Pons (tissue), 1 donor: ENCODE measurements around the gene MTRR.
"Not testable (repeated sequence)": the region's sequence is repeated elsewhere in the genome, so short reads cannot be mapped to it uniquely, and the experiment has no call there.

Experiments used
- DNase-seq: peaks from one replicate; pipeline ENCODE4 v3.0.0-alpha.2; 2016; ENCODE audit warnings: low spot score

Gene MTRR

GRCh38 chr5:7897014-7897600, 28.2 kb downstream of the MTRR start:
- DNase-seq: no peak

GRCh38 chr5:7902201-7902600, 33.3 kb downstream of the MTRR start:
- no peak for DNase-seq

- DNase-seq: no peak
Measured at GRCh38 chr5:7902666-7903625, 34.0 kb downstream of the MTRR start.

- DNase-seq: no peak
Measured at GRCh38 chr5:7904170-7904569, 35.2 kb downstream of the MTRR start.

- DNase-seq: no peak
Measured at GRCh38 chr5:7907612-7908011, 38.7 kb downstream of the MTRR start.

- no peak for DNase-seq
Measured at GRCh38 chr5:7908317-7908716, 39.4 kb downstream of the MTRR start.

- DNase-seq: no peak
Measured at GRCh38 chr5:7910738-7911428, 41.9 kb downstream of the MTRR start.

GRCh38 chr5:7911429-7911771, 42.5 kb downstream of the MTRR start:
- DNase-seq: not testable (repeated sequence)

- DNase-seq: no peak
Measured at GRCh38 chr5:7916171-7916804, 47.3 kb downstream of the MTRR start.

GRCh38 chr5:7917130-7918123, 48.5 kb downstream of the MTRR start:
- no peak for DNase-seq

- no peak for DNase-seq
Measured at GRCh38 chr5:7925961-7926695, 57.2 kb downstream of the MTRR start.

- DNase-seq: no peak
Measured at GRCh38 chr5:7926720-7927119, 57.8 kb downstream of the MTRR start.

GRCh38 chr5:7927466-7928375, 58.8 kb downstream of the MTRR start:
- peak; percentile 53 for DNase-seq

- DNase-seq: no peak
Measured at GRCh38 chr5:7930011-7930410, 61.1 kb downstream of the MTRR start.

GRCh38 chr5:7941692-7942091, 72.7 kb downstream of the MTRR start:
- DNase-seq: no peak

GRCh38 chr5:7947301-7947700, 78.4 kb downstream of the MTRR start:
- DNase-seq: no peak
